ENCODE results near the gene JAKMIP1.

DNA sequence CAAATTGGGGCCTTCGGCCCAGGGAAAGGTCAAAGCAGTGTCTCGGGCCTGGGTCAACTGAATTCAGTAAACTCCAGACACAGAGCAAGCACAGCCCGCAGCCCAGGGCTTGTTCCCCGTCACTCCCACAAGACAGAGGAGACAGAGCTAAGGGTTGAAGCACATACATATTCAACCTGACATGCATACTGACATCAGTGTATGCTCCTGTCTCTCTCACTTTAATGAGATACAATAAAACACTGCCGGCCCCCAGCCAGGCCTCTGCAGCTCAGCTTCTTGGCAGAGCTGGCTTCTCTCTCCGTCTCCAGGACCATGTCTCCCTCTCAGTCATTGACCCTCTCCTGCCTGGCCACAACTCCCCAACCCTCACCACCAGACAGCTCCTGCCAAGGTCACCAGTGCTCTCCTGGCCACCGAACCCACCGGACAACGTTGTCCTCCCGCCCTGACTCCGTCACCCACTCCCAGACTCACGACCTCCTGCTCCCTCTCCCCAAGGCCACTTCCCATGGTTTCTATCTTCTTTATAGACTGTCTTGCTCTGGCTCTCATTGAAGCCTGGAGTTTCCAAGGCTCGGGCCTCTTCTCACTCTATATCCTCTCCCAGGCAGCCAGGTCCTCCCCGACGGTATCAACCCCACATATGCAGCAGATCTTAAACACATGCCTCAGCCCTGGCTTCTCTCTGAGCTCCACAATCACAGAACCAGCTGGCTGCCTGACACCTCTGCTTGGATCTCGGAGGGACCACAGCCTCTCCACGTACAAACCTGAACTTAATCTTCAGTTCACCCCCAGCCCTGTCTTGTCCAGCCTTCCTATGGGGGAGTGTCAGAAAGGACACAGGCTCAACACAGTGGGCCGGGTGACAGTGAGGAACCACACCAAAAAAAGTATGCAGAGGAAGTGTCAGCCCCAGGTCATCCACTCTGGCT is 114.4 kb downstream of the JAKMIP1 start:
- TF ChIP-seq, protein P1, sequence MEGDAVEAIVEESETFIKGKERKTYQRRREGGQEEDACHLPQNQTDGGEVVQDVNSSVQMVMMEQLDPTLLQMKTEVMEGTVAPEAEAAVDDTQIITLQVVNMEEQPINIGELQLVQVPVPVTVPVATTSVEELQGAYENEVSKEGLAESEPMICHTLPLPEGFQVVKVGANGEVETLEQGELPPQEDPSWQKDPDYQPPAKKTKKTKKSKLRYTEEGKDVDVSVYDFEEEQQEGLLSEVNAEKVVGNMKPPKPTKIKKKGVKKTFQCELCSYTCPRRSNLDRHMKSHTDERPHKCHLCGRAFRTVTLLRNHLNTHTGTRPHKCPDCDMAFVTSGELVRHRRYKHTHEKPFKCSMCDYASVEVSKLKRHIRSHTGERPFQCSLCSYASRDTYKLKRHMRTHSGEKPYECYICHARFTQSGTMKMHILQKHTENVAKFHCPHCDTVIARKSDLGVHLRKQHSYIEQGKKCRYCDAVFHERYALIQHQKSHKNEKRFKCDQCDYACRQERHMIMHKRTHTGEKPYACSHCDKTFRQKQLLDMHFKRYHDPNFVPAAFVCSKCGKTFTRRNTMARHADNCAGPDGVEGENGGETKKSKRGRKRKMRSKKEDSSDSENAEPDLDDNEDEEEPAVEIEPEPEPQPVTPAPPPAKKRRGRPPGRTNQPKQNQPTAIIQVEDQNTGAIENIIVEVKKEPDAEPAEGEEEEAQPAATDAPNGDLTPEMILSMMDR (IDR thresholded peaks at IDR 0.05) = no peak
- TF ChIP-seq EP300 (IDR thresholded peaks at IDR 0.05) (no peak), POLR2AphosphoS5 (IDR thresholded peaks at IDR 0.05) (no peak)
